ENCODE results near the gene PSMB7. TPM values are rescaled to one million over a fixed set of nuclear protein-coding genes. Genes with fewer than 3 reads are reported as not detected.

The PSMB7 gene
- total and polyA plus RNA-seq, 2 of the 13 experiments (the other 11 are each of a cell fraction or from before 2014, with no cell fraction given), result 259 to 291 TPM

DNA sequence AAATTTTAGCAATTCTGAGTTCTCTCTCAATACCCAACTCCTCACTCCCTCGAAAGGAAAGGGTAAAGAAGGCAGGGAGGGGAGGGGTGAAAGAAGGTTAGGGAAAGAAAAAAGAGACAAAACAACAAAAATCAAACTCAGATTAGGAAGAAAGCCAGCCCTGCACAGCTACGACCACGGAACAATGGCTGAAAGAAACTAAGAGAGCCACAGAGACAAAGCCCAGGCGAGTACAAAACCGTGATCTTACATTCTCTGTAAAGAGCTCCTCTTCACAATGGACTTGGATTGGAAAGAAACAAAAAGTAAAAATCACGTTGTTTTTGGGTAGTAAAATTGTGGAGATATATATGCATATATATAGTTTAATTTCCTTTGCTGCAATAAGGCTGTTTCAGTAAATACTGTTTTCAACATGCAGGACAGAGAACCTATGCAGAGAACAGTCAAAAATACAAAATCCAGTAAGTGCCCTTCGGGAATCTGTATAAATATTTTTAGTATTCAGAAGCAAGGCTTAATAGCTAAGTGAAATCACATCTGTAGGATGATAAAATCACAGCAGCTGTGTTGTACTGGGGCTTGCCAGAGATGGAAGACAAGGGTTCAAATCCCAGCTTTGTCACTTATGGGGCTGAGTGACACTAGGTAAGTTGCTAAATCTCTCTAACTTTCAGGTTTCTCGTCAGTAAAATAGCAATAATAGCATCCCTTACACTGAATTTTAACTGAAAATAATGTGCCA, 16.9 kb downstream of the PSMB7 start:
- DNase-seq (ENCODE audit: low spot score), result no peak
- TF ChIP-seq EEA1 (CRISPR knock-in tag; IDR thresholded peaks at IDR 0.05; ENCODE audit: borderline replicate concordance) (no peak), RXRA (CRISPR knock-in tag; IDR thresholded peaks at IDR 0.05) (no peak)
- Histone ChIP-seq H4K20me1 (ENCODE audit: insufficient read depth, low read length) (no peaks in the 10 kb centered on the region), H3K4me3 (replicated peaks in 1 of 3; ENCODE audit: insufficient read depth in 1 of 3, low read depth in 2 of 3, low read length in 3 of 3) (no peak overlapping the region), H3K27ac (ENCODE audit: extremely low read length, insufficient read depth, low read length) (no peak overlapping the region), H3K79me2 (ENCODE audit: insufficient read depth, low read length) (peaks cover 81% of the 10 kb centered on the region), H3K9ac (ENCODE audit: insufficient read depth, low read depth, low read length) (no peak overlapping the region), H3K36me3 (replicated peaks in 1 of 2; ENCODE audit: control insufficient read depth in 1 of 2, insufficient read depth in 2 of 2, low read length in 2 of 2) (peaks cover 16 to 78% of the 10 kb centered on the region in 2 experiments), H3K27me3 (ENCODE audit: control insufficient read depth in 1 of 2, insufficient read depth in 2 of 2, low read length in 2 of 2) (no peaks in the 10 kb centered on the region), H3K4me1 (ENCODE audit: insufficient read depth, low read length) (peaks cover under 1% of the 10 kb centered on the region; the same call in 1 of the 2 replicates), H3K4me2 (ENCODE audit: low read depth, low read length) (no peak overlapping the region), H2AFZ (ENCODE audit: low read length) (no peak overlapping the region), H3K9me3 (ENCODE audit: low read length) (no peaks in the 10 kb centered on the region)
- no peak for FAIRE-seq
- in situ Hi-C loops (cut with HindIII; ENCODE audit: extremely low pct_ligation_motif_present, low pct_unique_long_range_greater_than_20kb), result no loop called here
- 95% methylated on average over 8 of the region's 8 CpGs for WGBS (ENCODE audit: low lambda C conversion rate)
- POLR2A ChIA-PET, result no interaction called here
- BruUV-seq (replicated peaks), result no TSS peak
- ATAC-seq, result no peak
- intact Hi-C loops (cut with micrococcal nuclease; ENCODE audit: unreplicated experiment), result no loop called here
- CTCF ChIA-PET (ENCODE audit: low intra/inter-chr PET ratio, low total read pairs), result no interaction called here

DNA sequence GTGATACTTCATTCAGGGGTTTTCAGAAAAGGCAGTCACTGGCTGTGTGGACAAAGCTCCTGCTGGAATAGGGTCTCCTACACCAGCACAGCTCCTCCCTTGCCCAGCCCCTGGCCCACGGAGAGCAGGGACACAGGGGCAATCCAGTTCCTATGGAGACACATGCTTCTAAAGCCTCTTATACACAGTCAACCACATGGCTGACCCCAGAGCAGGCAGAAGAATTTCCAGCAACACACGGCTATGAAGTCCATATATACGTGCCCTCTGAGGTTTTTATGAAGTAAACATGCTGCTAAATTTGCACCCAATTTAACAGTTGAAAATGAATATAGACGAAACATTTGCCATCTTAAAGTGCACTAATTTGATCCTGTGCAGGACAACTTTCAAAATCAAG, 19.4 kb downstream of the PSMB7 start:
- ChIA-PET CTCF (ENCODE audit: low intra/inter-chr PET ratio, low total read pairs) (no interaction called here), POLR2A (interaction anchor here (2.1 kb wide), 1 partner anchor 9 kb away, joined by 5 read pairs; no protein-coding TSS in a partner anchor)
- WGBS (ENCODE audit: low lambda C conversion rate), result 92% methylated on average over 4 of the region's 4 CpGs
- Histone ChIP-seq H3K4me2 (ENCODE audit: low read depth, low read length) (no peak overlapping the region), H3K9ac (ENCODE audit: insufficient read depth, low read depth, low read length) (no peak overlapping the region), H3K9me3 (ENCODE audit: low read length) (no peaks in the 10 kb centered on the region), H3K4me1 (ENCODE audit: insufficient read depth, low read length) (peaks cover 26% of the 10 kb centered on the region), H4K20me1 (ENCODE audit: insufficient read depth, low read length) (no peaks in the 10 kb centered on the region), H3K27ac (ENCODE audit: extremely low read length, insufficient read depth, low read length) (no peak overlapping the region), H3K27me3 (ENCODE audit: control insufficient read depth in 1 of 2, insufficient read depth in 2 of 2, low read length in 2 of 2) (no peaks in the 10 kb centered on the region), H3K4me3 (replicated peaks in 1 of 3; ENCODE audit: insufficient read depth in 1 of 3, low read depth in 2 of 3, low read length in 3 of 3) (no peak overlapping the region), H3K36me3 (replicated peaks in 1 of 2; ENCODE audit: control insufficient read depth in 1 of 2, insufficient read depth in 2 of 2, low read length in 2 of 2) (peaks cover 10 to 56% of the 10 kb centered on the region in 2 experiments), H3K79me2 (ENCODE audit: insufficient read depth, low read length) (peaks cover 87% of the 10 kb centered on the region), H2AFZ (ENCODE audit: low read length) (no peak overlapping the region)
- no peak for FAIRE-seq
- DNase-seq (ENCODE audit: low spot score), result no peak
- in situ Hi-C loops (cut with HindIII; ENCODE audit: extremely low pct_ligation_motif_present, low pct_unique_long_range_greater_than_20kb), result no loop called here
- no TSS peak for BruUV-seq (replicated peaks)
- intact Hi-C loops (cut with micrococcal nuclease; ENCODE audit: unreplicated experiment), result no loop called here
- TF ChIP-seq MATR3 (CRISPR knock-in tag; IDR thresholded peaks at IDR 0.05) (no peak), ZNF232 (CRISPR knock-in tag; IDR thresholded peaks at IDR 0.05; ENCODE audit: borderline replicate concordance) (no peak), NR3C1 (CRISPR knock-in tag; IDR thresholded peaks at IDR 0.05) (no peak)
- ATAC-seq, result no peak
